HCEC 1CT (cell line): ENCODE data around the gene PDP2.
"Not testable (repeated sequence)": the region's sequence is repeated elsewhere in the genome, so short reads cannot be mapped to it uniquely, and the experiment has no call there.

Experiments used
- DNase-seq: peaks from one replicate; pipeline ENCODE4 v3.0.0-alpha.2; 2017

PDP2 gene

GRCh38 chr16:66853261-66854139, 26.8 kb upstream of the PDP2 start:
- no peak for DNase-seq

- no peak for DNase-seq
Observed at GRCh38 chr16:66856184-66856730, 24.1 kb upstream of the PDP2 start.

- DNase-seq, result no peak
Observed at GRCh38 chr16:66856801-66857200, 23.5 kb upstream of the PDP2 start.

- no peak for DNase-seq
Observed at GRCh38 chr16:66857437-66857836, 22.9 kb upstream of the PDP2 start.

- DNase-seq, result no peak
Observed at GRCh38 chr16:66858740-66859396, 21.4 kb upstream of the PDP2 start.

- no peak for DNase-seq
Observed at GRCh38 chr16:66859397-66860068, 20.8 kb upstream of the PDP2 start.

GRCh38 chr16:66862023-66862520, 18.2 kb upstream of the PDP2 start:
- no peak for DNase-seq

- DNase-seq, result no peak
Observed at GRCh38 chr16:66863707-66864106, 16.6 kb upstream of the PDP2 start.

- DNase-seq, result no peak
Observed at GRCh38 chr16:66869424-66869823, 10.9 kb upstream of the PDP2 start.

GRCh38 chr16:66871363-66871762, 9.0 kb upstream of the PDP2 start:
- not testable (repeated sequence) for DNase-seq

- DNase-seq, result no peak
Observed at GRCh38 chr16:66871840-66872239, 8.5 kb upstream of the PDP2 start.

- DNase-seq, result no peak
Observed at GRCh38 chr16:66872559-66872942, 7.8 kb upstream of the PDP2 start.

- peak; percentile 100 for DNase-seq
Observed at GRCh38 chr16:66872943-66873684, 7.2 kb upstream of the PDP2 start.

GRCh38 chr16:66873685-66874055, 6.6 kb upstream of the PDP2 start:
- no peak for DNase-seq

- DNase-seq, result peak; percentile 17
Observed at GRCh38 chr16:66874079-66874775, 6.1 kb upstream of the PDP2 start.

- no peak for DNase-seq
Observed at GRCh38 chr16:66878067-66878466, 2.2 kb upstream of the PDP2 start.

- DNase-seq, result no peak
Observed at GRCh38 chr16:66881014-66881417, 701 bp downstream of the PDP2 start.

- no peak for DNase-seq
Observed at GRCh38 chr16:66881560-66881959, 1.2 kb downstream of the PDP2 start.

GRCh38 chr16:66881964-66882508, 1.7 kb downstream of the PDP2 start:
- DNase-seq, result no peak

- no peak for DNase-seq
Observed at GRCh38 chr16:66882702-66883101, 2.4 kb downstream of the PDP2 start.

- DNase-seq, result no peak
Observed at GRCh38 chr16:66885491-66885890, 5.2 kb downstream of the PDP2 start.

GRCh38 chr16:66886321-66886720, 6.0 kb downstream of the PDP2 start:
- DNase-seq, result no peak
